Parathyroid adenoma (tissue), 2 donors: ENCODE results near the gene KLHL30.

Source experiments
- H2AFZ ChIP-seq: fragments of 300-600 bp; sonication (generic); one replicate; pipeline ENCODE4 v1.7.0; 2017; ENCODE audit warnings: antibody characterized with exemption, mild to moderate bottlenecking
- H3K27ac ChIP-seq: fragments of 300-600 bp; sonication (generic); one replicate; pipeline ENCODE4 v1.7.0; 2017
- H3K27me3 ChIP-seq: fragments of 300-600 bp; sonication (generic); one replicate; pipeline ENCODE4 v1.7.0; 2017; ENCODE audit warnings: low read length; ENCODE audit not compliant: control insufficient read depth, insufficient read depth
- H3K36me3 ChIP-seq: fragments of 300-600 bp; sonication (generic); one replicate; pipeline ENCODE4 v1.7.0; 2017; ENCODE audit warnings: low read length; ENCODE audit not compliant: control insufficient read depth, insufficient read depth
- H3K4me1 ChIP-seq: fragments of 300-600 bp; sonication (generic); one replicate; pipeline ENCODE4 v1.7.0; 2017; ENCODE audit warnings: control low read depth
- H3K4me2 ChIP-seq: fragments of 300-600 bp; sonication (generic); one replicate; pipeline ENCODE4 v1.7.0; 2017; ENCODE audit warnings: low read length
- H3K4me3 ChIP-seq: fragments of 300-600 bp; sonication (generic); one replicate; pipeline ENCODE4 v1.7.0; 2017; ENCODE audit warnings: low read depth, low read length
- H3K79me2 ChIP-seq: fragments of 300-600 bp; sonication (generic); one replicate; pipeline ENCODE4 v1.7.0; 2017; ENCODE audit warnings: control low read depth
- H3K9ac ChIP-seq: fragments of 300-600 bp; sonication (generic); one replicate; pipeline ENCODE4 v1.7.0; 2017; ENCODE audit warnings: mild to moderate bottlenecking
- H3K9me3 ChIP-seq: fragments of 300-600 bp; sonication (generic); one replicate; pipeline ENCODE4 v1.7.0; 2017; ENCODE audit warnings: low read length; ENCODE audit not compliant: control insufficient read depth
- TF ChIP-seq, protein P1 (sequence below): fragments of 300-600 bp; sonication (generic); IDR thresholded peaks from one replicate; pipeline ENCODE4 v1.7.0; 2017; ENCODE audit warnings: antibody characterized with exemption, mild to moderate bottlenecking
- donor health status: primary hyperparathyroidism.

The KLHL30 gene

DNA sequence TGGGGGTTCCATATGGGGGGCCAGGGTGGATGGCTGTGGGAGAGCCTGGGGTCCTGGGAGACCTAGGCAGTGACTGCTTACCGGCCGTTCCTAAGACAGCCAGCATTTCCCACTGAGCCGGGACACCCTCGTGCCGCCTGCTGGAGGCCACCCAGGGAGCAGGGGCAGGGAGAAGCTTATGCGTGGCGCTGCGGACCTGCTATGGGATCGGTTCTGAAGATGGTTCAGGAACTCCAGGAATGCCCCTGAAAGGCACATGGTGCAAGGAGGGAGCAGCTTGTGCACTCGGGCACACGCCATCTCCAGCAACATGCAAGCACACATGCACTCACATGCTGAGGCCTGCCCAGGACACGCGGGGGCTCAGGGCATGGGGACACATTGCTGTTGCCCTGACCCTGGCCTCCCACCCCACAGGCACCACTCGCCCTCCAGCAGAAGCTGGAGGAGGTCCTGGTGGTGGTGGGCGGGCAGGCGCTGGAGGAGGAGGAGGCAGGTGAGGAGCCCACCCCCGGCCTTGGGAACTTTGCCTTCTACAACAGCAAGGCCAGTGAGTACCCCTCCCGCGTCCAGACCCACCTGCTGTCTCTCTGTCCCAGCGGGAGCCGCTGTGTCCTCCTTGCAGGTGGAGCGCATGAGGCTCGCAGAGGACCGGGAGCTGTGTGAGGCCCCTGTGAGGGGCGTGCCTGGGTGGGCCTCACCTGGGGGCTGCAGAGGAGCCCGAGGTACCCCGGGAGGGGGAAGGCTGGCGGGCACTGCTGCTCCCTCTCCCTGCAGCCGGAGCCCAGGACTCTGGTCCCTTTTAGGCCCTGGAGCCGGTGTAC is 4.1 kb downstream of the KLHL30 start:
- Histone ChIP-seq H3K4me1 (no peaks in the 10 kb centered on the region), H3K4me3 (no peak overlapping the region), H2AFZ (no peak overlapping the region), H3K9ac (no peak overlapping the region), H3K9me3 (no peaks in the 10 kb centered on the region), H3K79me2 (no peaks in the 10 kb centered on the region), H3K27me3 (no peaks in the 10 kb centered on the region), H3K4me2 (no peak overlapping the region), H3K36me3 (no peaks in the 10 kb centered on the region), H3K27ac (no peak overlapping the region)
- TF ChIP-seq, protein P1, sequence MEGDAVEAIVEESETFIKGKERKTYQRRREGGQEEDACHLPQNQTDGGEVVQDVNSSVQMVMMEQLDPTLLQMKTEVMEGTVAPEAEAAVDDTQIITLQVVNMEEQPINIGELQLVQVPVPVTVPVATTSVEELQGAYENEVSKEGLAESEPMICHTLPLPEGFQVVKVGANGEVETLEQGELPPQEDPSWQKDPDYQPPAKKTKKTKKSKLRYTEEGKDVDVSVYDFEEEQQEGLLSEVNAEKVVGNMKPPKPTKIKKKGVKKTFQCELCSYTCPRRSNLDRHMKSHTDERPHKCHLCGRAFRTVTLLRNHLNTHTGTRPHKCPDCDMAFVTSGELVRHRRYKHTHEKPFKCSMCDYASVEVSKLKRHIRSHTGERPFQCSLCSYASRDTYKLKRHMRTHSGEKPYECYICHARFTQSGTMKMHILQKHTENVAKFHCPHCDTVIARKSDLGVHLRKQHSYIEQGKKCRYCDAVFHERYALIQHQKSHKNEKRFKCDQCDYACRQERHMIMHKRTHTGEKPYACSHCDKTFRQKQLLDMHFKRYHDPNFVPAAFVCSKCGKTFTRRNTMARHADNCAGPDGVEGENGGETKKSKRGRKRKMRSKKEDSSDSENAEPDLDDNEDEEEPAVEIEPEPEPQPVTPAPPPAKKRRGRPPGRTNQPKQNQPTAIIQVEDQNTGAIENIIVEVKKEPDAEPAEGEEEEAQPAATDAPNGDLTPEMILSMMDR: no peak

DNA sequence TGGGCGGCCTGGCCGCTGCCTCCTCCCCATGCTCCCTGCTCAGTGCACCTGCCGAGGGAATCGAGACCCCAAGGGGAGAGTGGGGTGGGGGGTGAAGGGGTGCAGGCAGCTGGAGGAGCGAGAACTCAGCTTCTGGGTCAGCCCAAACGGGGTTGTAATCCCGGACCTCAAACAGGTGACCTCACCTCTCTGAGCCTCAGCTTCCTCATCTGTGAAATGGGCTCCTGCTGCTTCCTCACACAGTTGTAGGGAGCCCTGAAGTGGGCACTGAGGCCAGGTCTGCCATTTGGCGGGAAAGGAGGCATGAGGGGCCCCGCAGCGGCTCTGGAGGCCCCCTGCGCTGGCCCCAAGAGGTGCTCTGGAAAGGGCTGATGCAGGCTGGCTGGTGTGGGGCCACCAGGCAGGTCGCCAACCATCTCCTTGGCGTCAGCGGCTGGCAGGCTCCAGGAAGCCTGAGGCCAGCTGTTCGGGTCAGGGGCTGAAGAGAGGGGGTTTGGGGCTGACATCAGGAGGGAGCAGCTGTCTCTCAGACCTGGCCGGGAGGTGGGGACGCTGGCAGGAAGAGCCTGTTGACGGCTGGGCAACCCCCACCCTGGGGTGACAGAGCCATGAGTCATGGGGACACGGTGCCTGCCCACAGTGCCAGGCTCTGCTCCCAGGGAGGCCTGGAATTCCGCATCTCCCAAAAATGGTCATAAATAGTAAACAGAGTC is 4.9 kb downstream of the KLHL30 start:
- TF ChIP-seq, protein P1: no peak
- Histone ChIP-seq H3K4me3 (no peak overlapping the region), H2AFZ (no peak overlapping the region), H3K36me3 (no peaks in the 10 kb centered on the region), H3K27ac (no peak overlapping the region), H3K4me1 (no peaks in the 10 kb centered on the region), H3K9me3 (no peaks in the 10 kb centered on the region), H3K4me2 (no peak overlapping the region), H3K9ac (no peak overlapping the region), H3K27me3 (no peaks in the 10 kb centered on the region), H3K79me2 (no peaks in the 10 kb centered on the region)

DNA sequence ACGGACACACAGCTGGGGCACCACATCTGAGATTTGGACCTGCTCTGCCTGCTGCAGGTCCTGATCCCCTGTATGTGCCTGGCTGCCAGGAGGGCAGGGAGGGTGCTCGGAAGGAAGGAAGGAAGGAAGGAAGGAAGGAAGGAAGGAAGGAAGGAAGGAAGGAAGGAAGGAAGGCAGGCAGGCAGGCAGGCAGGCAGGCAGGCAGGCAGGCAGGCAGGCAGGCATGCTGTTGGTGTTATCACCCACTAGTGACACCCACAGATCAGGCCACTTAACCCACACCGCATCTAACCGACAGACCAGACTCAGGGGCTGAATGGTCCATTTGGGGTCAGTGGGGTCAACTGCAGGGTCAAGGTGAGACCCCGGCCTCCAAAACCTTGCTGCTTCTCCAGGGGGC is 5.8 kb downstream of the KLHL30 start:
- Histone ChIP-seq H3K27me3 (no peaks in the 10 kb centered on the region), H2AFZ (no peak overlapping the region), H3K4me1 (no peaks in the 10 kb centered on the region), H3K4me3 (no peak overlapping the region), H3K4me2 (no peak overlapping the region), H3K9me3 (no peaks in the 10 kb centered on the region), H3K79me2 (no peaks in the 10 kb centered on the region), H3K27ac (no peak overlapping the region), H3K36me3 (no peaks in the 10 kb centered on the region), H3K9ac (no peak overlapping the region)
- TF ChIP-seq, protein P1: no peak

DNA sequence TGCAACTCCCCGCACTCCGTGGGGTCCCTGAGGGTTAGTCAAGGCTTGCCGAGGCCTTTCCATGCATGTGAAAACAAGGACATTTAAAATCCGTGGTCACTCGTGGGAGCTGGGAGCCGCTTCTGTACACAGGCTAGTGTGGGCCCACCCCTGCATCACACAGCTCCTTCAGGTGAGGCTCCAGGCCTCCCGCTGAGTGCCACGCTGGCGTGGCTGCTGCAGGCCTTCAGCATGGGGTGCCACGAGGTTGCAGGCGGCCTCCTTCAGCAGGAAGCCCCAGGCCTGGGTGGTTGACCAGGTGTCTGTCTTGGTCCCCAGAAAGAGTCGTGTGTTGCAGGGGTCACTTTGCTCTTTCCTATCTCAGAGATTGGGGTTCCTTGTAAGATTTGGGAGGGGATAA is 6.6 kb downstream of the KLHL30 start:
- no peak overlapping the region for H3K27ac ChIP-seq
- no peak overlapping the region for H2AFZ ChIP-seq
- no peaks in the 10 kb centered on the region for H3K4me1 ChIP-seq
- H3K4me2 ChIP-seq: no peak overlapping the region
- no peak overlapping the region for H3K9ac ChIP-seq
- no peaks in the 10 kb centered on the region for H3K9me3 ChIP-seq
- H3K36me3 ChIP-seq: no peaks in the 10 kb centered on the region
- TF ChIP-seq, protein P1: no peak
- no peak overlapping the region for H3K4me3 ChIP-seq
- no peaks in the 10 kb centered on the region for H3K27me3 ChIP-seq
- no peaks in the 10 kb centered on the region for H3K79me2 ChIP-seq
